Hematopoietic multipotent progenitor cell treated with erythropoietin and hydrocortisone succinate and interleukin-3 and kit ligand, for 6 days (in vitro differentiated cells): ENCODE results near the gene EIF5.
A peak's percentile ranks its signal among the peaks of the same experiment; 100 is the strongest.
"Not testable (repeated sequence)": the region's sequence is repeated elsewhere in the genome, so short reads cannot be mapped to it uniquely, and the experiment has no call there.

ENCODE experiments used
- DNase-seq: peaks from one replicate; pipeline ENCODE4 v3.0.0-alpha.2; 2015

EIF5 gene

DNA sequence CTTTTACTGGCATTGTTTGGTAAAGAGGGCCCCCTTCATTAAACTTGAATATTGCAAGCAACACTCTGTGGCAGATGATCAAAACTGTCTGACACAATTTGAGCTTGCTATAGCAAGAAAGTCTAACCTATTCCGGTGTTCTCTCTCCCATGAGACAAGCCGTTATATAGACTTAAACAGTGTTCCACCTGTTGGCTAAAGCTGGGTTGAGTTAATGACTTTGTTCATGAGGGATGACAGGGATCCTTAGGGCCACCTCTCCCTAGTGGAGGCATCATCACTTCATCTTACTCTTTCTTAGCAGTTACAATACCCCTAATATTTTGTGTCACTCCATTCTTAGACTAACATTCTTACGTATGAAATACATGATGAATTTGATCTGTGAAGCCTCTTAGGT, 3.8 kb downstream of the EIF5 start:
- no peak for DNase-seq

DNA sequence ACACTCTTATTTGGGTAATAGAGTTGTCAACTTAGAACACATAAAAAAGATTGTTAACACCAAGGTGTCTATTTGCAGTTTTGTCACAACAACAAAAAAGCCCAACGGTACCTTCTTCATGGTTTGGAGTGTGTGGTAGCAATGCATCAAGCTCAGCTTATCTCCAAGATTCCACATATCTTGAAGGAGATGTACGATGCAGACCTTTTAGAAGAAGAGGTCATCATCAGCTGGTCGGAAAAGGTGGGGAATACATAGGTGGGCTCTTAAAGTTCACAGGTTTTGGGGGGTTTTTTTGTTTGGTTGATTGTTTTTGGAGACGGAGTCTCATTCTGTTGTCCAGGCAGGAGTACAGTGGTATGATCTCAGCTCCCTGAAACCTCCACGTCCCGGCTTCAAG, 5.5 kb downstream of the EIF5 start:
- no peak for DNase-seq

DNA sequence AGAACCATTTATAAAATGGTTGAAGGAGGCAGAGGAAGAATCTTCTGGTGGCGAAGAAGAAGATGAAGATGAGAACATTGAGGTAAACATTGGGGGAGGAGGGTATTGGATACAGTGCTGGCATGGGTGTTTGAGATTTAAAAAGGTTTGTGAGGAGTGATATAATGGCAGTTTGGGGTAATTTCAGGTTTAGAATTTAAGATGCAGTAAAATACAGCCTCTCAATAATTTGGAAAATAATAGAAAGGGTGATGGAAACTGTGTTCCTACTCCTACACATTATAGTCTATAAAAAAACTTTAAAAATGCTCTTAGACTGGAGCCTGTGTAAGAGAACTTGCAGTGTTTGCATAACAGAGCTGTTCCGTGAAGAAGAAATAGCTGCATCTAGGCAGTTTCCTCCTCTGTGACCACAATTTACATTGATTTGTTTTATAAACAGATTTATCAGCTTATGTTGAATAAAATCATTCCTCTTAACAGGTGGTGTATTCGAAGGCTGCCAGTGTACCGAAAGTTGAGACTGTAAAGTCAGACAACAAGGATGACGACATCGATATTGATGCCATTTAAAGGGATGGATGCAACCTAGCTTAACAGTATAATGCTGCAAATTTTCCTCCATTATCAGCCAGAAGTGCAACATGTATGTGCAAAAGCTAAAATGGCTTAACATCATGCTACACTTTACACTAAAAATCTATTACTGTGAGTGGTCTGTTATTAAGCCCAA, 6.6 kb downstream of the EIF5 start:
- no peak for DNase-seq

DNA sequence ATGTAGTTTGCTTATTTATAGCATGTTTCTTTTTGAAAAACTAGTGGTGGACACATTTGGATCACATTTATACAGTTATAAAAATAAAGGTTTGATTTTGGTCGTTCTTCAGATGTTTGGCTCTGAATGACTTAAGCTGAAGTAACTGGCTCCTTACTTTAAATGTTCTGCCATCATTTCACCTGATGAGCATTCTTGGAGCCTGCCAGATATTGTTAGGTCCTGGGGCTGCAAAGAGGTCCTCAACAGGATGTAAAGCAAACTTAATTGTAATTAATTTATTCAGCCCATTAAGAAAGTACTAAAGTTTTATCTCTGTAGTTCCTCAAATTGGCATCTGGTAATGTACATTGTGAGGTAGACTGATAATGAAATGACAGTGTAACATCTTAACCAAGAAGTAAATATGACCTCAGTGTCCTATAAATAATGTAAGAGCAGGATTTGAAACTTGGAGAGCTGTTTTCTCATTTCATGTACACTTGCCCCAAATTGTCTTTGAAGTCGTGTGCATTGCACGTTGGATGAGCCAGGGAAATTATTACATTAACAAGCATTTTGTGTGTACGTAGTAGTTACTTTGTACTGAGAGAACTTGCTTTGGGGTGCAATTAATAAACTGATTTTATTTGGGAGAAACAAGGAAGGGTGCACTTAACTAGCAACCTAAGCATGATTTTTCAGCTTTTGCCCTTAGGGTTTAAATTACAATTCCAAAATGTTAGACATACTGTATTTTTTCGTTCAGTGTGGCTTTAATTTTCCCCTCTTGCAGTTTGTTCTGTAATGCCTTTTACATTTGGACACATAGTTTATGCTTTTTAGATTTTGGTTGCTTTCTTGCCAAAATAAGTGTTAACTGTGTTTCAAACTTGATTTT, 7.5 kb downstream of the EIF5 start:
- peak; percentile 46 for DNase-seq

DNA sequence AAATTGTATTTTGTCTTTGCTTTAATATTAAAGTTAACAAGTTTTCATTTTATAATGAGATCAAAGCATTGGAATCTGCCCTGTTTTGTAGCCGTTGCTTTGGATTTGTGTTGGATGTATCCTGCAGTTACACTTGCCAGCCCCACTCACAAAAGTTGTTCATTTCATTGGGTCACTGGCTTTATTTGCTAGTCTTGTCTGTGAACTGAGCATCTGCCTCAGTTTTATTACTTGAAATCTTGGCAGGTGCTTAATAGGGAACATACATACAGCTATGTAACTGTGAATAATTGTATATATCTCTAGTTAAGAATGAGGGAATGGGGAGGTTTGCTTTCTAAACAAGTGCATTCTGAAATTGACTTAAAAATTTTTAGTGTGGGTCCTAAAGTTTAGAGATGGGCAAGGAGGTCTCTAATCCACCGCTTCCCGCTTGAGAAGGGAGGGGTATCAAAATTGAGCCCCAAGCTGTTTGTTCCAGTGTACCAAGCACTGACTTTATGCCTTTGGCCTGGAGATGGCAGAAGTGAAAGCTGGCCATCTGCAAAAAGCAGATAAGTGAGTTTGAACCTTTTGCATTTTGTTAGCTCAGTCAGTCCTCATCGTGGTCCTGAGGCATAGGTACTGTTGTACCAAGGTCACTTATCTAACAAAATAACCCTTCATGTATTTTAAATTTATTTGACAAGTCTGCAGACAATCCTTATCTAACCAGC, 9.3 kb downstream of the EIF5 start:
- peak; percentile 74 for DNase-seq

DNA sequence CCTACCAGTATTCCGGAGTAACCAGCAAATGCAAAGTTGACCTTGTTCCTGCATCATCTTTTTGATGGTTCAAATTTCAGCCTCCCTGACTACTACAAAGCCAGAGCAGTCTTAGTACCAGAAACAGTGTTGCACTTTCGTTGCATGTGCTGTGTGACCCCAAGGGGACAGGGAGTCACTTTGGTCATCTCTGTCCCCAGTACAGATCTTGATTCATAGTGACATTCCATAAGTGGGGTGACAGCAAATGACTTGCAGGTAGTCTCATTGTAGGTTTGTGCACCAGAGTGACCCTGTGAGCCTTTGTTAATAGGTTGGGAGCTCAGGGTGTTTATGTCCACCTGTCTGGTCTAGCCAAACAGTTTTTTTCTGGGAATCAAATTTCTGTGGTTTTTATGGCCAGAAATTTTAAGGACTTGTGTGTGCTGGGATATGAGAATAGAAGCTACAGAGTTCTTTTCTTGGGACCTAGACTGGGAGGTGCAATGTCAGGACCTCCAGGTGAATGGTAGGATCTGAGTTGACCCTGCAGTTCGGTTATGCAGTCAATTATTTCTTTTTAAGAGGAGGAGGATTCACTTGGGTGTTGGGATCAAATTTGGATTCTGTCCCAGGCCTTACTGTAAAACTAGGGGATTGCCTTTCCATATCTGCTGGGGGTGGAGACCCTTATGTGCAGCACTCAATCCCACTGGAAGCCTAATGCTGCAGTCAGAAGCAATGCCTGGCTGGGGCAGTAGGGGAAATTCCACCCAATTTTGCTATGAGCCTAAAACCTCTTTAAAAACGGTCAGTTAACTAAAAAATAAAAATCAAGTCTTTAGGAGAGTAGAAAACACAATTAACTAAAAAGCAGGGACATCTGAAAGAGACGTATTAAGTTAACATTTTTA, 10.1 kb downstream of the EIF5 start:
- DNase-seq, result no peak

DNA sequence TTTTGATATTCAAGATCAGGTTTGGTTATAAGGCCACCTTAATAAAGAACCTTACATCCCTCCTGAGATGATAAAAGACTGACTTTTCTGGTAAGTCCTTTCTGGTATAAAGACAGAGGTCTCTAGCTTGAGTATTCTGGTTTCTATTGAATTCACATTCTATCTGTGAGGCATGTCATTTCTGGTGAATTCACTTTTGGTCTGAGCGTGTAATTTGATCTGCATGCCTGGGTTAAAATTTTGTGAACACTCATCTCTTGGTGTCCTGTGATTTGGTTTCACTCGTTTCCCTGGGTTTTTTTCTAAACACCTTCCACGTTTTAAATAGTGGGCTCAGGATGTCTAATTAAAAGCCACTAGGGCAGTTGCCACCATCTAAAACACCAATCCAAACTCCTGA, 12.2 kb downstream of the EIF5 start:
- DNase-seq, result no peak

DNA sequence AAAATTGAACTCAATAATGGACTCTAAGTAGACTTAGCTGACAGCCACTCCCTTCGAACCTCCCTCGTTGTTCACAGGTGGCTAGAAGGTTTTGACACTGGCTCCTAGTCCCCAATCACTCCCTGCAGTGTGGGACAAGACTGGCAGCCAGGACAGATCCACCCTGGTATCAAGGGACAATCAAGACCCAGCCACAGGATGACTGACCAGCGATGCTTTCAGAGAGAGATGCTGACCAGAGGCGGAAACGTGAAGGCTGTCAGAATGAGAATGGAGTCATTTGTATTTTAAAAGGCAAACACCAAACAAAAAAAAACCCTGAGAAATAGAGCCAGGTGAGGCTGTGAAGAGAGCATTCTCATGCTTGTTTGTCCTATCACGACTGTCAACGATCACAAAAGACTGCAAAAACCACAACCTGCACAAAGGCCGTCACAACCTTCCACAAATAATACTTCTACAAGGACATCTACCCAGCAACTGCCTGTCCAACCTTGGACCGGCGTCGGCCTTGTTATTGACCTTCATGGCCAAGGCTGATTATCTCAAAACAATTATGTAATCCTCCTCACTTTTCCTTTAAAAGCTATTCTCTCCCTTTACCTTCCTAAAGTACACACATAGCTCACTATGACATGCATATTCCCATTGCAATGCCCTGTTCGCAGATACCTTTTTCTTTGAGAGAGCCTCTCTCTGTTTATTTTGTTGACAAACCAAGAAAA, 13.2 kb downstream of the EIF5 start:
- no peak for DNase-seq

DNA sequence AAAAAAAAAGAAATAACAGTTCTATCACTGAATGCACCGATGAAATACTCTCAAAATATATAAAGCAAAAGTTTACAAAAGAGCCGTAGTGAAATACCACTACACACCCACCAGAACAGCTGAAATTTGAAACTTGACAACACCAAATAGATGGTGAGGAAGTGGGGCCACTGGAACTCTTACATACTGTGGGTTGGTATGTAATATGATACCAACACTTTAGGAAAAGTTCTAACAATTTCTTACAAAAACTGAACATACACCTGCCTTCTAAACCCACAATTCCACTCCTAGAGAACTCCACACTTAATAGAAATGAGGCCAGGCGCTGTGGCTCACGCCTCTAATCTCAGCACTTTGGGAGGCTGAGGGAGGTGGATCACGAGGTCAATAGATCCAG, 14.1 kb downstream of the EIF5 start:
- no peak for DNase-seq

DNA sequence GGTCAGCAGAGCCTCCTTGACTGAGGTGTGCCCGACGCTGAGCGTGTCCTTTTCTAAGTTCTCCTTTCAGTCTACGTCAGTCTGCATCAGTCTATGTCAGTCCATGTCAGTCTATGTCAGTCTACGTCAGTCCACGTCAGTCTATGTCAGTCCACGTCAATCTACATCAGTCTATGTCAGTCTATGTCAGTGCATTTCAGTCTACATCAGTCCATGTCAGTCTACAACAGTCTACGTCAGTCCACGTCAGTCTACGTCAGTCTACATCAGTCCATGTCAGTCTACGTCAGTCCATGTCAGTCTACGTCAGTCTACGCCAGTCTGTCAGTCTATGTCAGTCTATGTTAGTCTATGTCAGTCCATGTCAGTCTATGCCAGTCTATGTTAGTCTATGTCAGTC, 15.9 kb downstream of the EIF5 start:
- DNase-seq, result no peak

DNA sequence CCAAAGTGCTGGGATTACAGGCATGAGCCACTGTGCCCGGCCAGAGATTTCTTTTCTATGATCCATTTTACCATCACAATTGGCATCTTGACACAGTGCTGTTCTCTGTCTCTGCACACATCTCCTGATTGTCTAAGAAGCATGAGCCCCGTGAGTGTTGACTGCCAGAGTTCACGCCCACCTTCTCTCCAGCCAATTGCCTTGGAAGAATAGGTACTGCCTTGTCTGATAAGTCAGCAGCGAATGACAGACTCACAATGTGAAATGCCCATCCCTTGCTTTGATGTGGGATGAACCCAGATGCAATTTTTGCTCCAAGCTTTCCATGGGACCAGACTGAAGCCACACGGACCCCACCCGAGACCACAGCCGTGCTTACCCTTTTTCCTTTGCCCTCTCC, 19.3 kb downstream of the EIF5 start:
- DNase-seq, result peak; percentile 76

DNA sequence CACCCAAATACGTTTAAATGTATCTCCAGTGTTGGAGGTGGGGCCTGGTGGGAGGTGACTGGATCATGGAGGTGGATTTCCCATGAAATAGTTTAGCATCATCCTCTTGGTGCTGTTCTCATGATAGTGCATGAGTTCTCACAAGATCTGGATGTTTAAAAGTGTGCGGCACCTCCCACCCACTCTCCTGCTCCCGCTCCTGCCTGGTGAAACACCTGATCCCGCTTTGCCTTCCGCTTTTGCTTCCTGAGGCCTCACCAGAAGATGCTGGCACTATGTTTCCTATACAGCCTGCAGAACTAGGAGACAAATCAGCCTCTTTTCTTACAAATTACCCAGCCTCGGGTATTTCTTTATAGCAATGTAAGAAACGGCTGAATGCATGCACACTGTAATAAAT, 20.1 kb downstream of the EIF5 start:
- DNase-seq, result no peak

DNA sequence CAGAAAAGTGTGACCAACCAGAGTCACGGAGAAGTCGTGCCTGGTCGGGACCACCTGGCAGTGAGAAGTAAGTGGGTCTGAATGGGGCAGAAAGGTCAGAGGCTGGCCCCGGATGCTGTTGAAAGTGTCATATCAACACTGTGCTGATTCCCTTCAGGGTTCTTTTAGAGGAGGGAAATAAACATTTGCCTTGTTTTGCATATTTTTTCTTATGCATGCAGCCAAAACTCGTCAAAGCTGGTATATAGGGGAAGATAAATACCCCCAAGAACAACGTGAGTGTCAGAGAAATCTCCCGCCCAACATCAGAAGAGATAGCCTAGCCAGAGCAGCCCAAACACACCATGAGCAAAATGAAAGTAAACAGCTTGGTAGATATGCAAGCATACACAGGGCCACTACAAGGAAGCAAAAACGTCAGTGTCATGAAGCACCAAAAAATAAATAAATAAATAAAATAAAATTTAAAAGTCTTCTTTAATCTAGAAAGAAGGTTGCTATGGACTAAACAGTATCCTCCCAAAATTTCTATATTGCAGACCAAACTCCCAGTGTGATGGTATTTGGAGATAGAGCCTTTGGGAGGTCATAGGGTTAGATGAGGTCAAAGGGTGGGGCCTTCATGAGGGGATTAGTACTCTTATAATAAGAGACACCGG, 22.1 kb downstream of the EIF5 start:
- peak; percentile 77 for DNase-seq

DNA sequence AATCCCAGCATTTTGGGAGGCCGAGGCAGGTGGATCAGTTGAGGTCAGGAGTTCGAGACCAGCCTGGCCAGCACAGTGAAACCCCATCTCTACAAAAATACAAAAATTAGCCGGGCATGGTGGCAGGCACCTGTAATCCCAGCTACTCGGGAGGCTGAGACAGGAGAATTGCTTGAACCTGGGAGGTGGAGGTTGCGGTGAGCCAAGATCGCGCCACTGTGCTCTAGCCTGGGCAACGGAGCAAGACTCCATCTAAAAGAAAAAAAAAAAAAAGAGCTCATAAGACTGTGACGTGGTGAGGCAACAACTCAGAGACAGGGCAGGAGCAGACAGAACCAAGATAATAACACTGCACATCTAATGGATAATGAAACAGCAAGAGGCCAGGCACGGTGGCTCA, 23.5 kb downstream of the EIF5 start:
- DNase-seq, result not testable (repeated sequence)

DNA sequence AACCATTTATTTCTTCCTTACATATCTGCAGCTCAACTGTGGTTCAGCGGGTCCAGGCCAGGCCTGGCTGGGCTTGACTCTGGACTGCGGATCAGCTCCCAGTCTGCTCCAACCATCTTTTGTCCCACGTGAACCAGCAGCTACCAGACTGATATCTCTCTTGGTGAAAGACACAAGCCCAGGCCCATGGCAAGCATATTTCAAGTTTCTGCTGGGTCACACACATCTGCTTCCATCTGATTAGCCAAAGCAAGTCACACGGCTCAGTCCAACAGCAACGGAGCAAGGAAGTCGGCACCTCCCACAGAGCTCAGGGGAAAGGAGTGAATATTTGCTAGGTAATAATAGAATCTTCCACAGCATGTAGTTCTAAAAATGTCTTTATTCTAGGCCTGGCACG, 26.5 kb downstream of the EIF5 start:
- DNase-seq, result peak; percentile 82

DNA sequence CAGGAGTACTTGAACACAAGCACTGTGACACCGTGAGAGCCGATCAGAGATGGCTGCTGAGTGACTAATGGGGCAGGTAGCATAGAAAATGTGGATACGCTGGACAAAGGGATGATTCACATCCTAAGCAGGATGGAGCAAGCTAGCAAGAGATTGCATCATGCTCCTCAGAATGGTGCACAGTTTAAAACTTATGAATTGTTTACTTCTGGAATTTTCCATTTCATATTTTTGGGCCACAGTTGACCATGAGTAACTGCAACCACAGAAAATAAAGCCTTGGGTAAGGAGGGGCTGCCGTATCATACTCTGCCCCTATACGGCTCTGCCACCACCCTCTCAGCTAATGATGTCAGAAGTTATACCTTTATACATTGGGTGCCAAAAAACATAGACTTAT, 27.8 kb downstream of the EIF5 start:
- no peak for DNase-seq

DNA sequence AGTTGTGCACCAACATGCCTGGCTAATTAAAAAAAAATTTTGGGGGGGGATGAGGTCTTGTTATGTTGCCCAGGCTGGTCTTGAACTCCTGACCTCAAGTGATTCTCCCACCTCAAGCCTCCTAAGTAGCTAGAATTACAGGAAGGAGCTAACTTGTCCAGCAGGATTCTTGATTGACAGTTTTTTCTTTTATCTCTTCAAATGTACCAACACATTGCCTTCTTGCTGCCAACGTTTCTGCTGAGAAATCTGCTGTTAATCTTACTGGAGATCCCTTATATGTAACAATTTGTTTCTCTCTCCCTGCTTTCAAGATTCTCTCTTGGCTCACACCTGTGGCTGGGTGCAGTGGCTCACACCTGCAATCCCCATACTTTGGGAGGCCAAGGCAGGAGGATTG, 28.7 kb downstream of the EIF5 start:
- DNase-seq, result peak; percentile 58

DNA sequence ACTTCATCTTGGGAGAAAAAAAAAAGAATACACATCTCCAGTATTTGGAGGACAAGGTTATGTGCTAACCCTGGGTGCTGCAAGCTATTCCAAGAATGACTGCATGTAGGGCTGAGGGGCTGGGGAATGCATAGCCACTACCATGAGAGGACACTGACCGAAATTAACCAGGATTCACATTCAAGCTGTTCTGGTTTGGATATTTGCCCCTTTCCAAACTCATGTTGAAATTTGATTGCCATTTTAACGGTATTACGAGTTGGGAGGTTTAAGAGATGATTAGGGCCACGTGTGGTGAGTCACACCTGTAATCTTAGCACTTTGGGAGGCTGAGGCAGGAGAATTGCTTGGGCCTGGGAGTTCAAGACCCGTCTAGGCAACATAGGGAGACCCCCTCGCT, 32.7 kb downstream of the EIF5 start:
- no peak for DNase-seq

DNA sequence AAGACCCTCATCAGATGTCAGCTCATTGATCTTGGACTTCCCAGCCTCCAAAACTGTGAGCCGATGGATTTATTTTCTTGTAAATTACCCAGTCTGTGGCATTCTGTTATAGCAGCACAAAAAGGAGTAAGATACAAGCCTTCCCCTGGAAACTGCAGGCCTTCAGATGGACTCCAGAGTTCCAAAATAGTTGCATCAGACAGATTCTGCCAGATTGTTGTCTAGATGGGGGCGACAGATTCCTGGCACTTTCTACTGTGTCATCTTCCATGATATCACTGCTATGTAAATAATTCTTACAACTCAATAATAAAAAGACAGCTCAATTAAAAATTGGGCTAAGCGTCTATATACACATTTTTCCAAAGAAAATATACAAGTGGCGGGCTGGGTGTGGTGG, 34.0 kb downstream of the EIF5 start:
- DNase-seq, result no peak

DNA sequence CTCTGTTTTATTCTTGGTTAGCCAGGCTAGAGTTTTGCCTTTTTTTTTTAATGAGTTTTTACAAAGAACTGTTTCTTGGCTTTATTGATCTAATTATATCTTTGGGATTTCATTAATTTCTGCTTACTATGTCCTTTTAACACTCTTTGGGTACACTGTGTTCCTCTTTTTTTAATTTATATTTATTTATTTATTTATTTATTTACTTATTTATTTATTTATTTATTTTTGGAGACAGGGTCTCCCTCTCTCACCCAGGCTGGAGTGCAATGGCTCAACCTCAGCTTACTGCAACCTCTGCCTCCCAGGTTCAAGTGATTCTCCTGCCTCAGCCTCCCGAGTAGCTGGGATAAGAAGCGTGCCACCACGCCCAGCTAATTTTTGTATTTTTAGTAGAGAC, 36.0 kb downstream of the EIF5 start:
- no peak for DNase-seq

DNA sequence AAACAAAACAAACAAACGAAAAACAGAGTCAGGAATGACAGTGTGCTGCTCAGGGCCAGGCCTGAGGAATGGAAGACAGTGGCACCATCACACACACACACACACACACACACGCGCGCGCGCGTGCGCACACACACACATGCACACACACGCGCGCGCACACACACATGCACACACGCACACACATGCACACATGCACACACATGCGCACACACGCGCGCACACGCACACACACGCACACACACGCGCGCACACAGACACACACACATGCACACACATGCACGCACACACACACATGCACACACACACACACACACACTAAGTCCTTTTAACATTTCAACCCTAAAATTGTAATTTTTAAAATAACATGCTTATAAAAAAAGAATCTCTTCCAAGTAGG, 38.0 kb downstream of the EIF5 start:
- DNase-seq, result no peak
